PFSK-1 (cell line): Measurements from ENCODE around the gene PXDN.

Experiments
- FOXP2 ChIP-seq: optimal IDR thresholded peaks from 2 replicates; pipeline ENCODE3; 2011; ENCODE audit warnings: borderline replicate concordance, control low read depth, inconsistent platforms; ENCODE audit not compliant: insufficient read depth; ENCODE audit errors: extremely low read length, extremely low read depth
- POLR2AphosphoS5 ChIP-seq: IDR thresholded peaks from 2 replicates; pipeline ENCODE4 v1.6.1; 2012; ENCODE audit warnings: low read depth, mild to moderate bottlenecking, control low read depth, low read length, moderate library complexity
- SIN3A ChIP-seq: IDR thresholded peaks from 2 replicates; pipeline ENCODE4 v1.6.1; 2012; ENCODE audit warnings: mild to moderate bottlenecking, low read length, moderate library complexity, borderline replicate concordance; ENCODE audit not compliant: insufficient read depth
- TAF1 ChIP-seq: IDR thresholded peaks from 2 replicates; pipeline ENCODE4 v1.6.1; 2012; ENCODE audit warnings: low read length, control low read depth, borderline replicate concordance; ENCODE audit not compliant: insufficient read depth
- TF ChIP-seq, protein P1 (sequence below), 2 experiments: IDR thresholded peaks; 2 replicates each; pipeline versions ENCODE4 v1.6.1 to v1.8.0; 2011 to 2012; ENCODE audit warnings: low read depth in 2 of 2, low read length in 2 of 2, control low read depth in 1 of 2, inconsistent platforms in 1 of 2, mild to moderate bottlenecking in 1 of 2, moderate library complexity in 1 of 2; ENCODE audit not compliant: insufficient read depth in 1 of 2

DNA sequence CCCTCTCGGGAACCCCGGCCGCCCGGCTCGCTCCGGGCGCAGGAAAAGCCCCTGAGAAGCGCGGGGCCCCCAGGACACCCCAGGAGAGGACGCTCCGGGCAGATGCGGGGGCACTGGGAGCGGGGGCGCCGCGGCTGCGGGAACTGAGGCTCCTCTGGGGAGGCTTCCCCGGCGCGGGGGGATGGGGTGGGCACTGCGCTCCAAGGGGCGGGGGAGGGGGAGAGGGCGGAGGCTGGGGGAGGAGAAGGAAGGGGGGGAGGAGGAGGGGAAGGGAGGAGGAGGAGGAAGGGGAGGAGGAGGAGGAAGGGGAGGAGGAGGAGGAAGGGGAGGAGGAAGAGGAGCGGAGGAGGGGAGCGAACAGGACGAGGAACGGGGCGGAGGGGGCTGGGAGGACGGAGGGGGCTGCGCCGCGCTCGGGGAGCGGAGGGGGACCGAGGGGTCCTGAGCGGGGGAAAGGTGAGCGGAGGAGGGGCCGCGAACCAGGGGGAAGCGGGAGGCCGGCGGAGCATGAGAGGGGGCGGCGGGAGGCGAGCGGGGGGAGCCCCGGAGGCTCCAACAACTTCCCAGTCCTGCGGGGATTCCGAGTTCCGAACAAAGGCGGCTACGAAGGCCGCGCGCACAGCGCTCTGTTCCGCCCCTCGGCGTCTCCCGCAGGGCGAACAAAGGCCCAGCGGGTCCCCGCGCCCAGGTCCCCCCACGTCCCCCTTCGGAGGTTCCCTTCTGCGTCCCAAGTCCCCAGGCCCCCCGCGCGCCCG is 742 bp downstream of the PXDN start:
- TF ChIP-seq POLR2AphosphoS5 (peak; percentile 34), FOXP2 (no peak), TAF1 (peak; percentile 69; the same call in 1 of the 2 replicates), SIN3A (peak; percentile 18; the same call in 1 of the 2 replicates)
- TF ChIP-seq, protein P1, sequence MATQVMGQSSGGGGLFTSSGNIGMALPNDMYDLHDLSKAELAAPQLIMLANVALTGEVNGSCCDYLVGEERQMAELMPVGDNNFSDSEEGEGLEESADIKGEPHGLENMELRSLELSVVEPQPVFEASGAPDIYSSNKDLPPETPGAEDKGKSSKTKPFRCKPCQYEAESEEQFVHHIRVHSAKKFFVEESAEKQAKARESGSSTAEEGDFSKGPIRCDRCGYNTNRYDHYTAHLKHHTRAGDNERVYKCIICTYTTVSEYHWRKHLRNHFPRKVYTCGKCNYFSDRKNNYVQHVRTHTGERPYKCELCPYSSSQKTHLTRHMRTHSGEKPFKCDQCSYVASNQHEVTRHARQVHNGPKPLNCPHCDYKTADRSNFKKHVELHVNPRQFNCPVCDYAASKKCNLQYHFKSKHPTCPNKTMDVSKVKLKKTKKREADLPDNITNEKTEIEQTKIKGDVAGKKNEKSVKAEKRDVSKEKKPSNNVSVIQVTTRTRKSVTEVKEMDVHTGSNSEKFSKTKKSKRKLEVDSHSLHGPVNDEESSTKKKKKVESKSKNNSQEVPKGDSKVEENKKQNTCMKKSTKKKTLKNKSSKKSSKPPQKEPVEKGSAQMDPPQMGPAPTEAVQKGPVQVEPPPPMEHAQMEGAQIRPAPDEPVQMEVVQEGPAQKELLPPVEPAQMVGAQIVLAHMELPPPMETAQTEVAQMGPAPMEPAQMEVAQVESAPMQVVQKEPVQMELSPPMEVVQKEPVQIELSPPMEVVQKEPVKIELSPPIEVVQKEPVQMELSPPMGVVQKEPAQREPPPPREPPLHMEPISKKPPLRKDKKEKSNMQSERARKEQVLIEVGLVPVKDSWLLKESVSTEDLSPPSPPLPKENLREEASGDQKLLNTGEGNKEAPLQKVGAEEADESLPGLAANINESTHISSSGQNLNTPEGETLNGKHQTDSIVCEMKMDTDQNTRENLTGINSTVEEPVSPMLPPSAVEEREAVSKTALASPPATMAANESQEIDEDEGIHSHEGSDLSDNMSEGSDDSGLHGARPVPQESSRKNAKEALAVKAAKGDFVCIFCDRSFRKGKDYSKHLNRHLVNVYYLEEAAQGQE (IDR thresholded peaks at IDR 0.05; ENCODE audit: insufficient read depth in 1 of 2, low read depth in 2 of 2, low read length in 2 of 2): 0 out of 4 replicates have a peak, but pooled peaks of 1 of the 2 experiments have one; percentile 52
